Activated CD4-positive, alpha-beta T cell treated with anti-CD3 and anti-CD28 coated beads for 1 hour (primary cell): Measurements from ENCODE around the gene OSCP1.

Experiments used
- DNase-seq: peaks from one replicate; pipeline ENCODE4 v3.0.0-alpha.2; 2020

OSCP1 gene

DNA sequence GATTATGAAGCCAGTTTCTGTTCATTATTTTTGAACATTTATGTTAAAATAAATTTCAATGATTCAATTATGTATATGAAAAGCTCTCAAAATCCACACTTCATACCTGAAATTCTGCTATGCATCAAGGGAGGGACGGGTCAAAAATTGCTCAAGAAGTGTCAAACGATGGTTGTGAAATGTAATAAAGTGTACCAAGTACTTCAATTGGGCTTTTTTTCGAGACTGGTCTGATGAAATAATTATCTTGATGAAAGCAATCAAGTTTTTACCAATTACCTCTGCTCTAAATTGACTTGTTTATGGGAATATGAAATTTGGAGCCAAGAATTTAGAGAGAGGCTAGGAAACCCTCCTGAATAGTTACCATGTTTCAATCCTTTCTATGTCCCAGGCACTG lies 7.9 kb downstream of the OSCP1 start:
- no peak for DNase-seq

- DNase-seq: no peak
Measured at GRCh38 chr1:36440646-36441045, 9.6 kb downstream of the OSCP1 start.

DNA sequence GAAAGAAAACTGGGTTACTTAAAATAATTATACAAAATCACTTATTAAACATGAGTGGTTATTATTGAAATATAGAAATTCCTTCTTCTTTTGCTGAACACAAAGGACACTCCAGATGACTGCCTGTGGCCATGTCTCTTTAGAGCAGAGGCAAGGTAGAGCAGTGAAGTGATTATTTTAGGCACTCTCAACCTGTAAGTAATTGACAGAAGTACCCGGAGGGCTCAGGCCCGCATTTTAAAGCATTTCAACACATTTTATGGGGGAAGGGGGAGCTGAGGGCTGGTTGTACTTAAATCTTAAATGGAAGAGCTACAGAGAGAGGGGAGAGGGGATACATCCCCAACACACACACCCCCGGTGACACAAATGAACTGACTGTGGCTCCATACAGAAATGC lies 10.2 kb downstream of the OSCP1 start:
- DNase-seq: no peak

DNA sequence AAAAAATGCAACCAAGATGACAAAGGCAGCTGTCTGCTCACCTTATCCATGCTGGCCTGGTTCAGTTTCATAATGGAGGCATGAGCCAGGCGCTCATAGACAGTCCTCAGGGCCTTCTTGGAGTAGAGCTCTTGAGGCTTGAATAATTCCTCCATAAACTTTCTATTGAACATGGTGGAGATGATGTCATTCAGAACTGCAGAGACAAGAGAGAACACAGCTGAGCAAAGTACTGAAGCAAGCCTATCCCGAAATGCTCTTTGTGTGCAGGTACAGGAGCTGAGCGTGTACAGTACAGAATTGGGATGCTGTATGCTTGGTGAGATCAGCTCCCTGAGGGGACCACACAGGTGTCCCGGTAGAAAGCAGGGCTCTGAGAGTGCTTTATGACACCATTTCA lies 11.5 kb downstream of the OSCP1 start:
- no peak for DNase-seq

GRCh38 chr1:36436821-36437220 lies 13.4 kb downstream of the OSCP1 start:
- DNase-seq: no peak

DNA sequence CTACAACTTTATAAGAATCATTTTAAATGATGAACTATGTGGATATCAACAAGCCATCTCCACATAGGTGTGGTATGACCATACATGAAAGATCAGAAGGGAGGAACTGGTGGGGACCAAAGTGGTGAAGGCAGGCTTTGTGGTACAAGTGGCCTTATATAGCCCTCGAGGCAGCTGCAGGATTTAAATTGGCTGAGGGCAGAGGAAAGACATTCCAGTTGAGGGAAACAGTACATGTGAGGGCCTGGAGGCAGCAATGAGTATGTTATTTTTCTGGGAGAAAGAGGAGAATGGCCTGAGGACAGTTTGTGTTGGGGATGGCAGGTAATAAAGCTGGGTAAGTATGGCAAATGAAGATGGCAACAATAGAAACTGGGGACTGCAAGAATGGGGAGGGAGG lies 17.1 kb downstream of the OSCP1 start:
- no peak for DNase-seq

GRCh38 chr1:36432616-36433015 lies 17.6 kb downstream of the OSCP1 start:
- no peak for DNase-seq

DNA sequence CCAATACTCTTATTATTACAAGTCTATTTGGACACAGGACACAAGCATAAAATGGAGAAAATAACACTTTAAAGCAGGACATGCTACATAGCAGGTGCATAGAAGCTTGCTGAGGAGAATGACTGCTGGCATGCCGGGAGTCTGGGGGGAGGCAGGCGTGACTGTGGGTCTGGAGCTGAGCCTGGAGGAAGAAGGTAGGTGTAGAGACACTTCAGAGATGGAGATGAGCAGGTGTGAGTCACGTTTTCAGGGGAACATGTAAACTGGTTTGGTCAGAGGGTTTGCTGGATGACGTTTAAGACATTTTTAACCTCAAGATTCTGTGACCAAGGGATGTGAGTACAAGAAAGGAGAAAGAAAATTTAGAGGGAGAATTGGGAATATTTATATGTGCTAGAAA lies 24.5 kb downstream of the OSCP1 start:
- DNase-seq: no peak

GRCh38 chr1:36421649-36422048 lies 28.6 kb downstream of the OSCP1 start:
- DNase-seq: no peak

DNA sequence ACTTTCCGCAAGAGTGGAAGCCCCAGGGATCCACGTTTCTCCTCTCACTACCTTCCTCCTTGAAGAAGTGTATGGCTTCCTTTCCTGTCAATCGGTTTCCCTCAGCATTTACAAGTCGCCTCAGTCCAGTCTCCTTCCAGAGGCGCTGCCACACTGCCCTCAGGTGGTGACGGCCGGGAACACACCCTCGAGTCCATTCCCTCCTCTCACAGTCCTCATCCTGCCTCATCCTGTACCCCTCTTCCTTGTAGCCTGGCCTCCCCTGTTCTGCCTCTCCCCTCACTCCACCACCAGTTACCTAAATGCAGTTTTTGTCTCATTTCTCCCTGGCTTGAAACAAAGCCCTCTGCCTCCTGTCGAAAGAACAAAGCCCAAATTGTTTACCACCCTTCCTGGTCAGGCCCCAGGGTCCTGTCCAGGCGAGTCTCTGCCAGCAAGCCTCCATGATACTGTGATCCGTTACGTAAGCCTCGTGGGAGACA lies 29.4 kb downstream of the OSCP1 start:
- peak; percentile 87 for DNase-seq

GRCh38 chr1:36420409-36420808 lies 29.8 kb downstream of the OSCP1 start:
- no peak for DNase-seq

DNA sequence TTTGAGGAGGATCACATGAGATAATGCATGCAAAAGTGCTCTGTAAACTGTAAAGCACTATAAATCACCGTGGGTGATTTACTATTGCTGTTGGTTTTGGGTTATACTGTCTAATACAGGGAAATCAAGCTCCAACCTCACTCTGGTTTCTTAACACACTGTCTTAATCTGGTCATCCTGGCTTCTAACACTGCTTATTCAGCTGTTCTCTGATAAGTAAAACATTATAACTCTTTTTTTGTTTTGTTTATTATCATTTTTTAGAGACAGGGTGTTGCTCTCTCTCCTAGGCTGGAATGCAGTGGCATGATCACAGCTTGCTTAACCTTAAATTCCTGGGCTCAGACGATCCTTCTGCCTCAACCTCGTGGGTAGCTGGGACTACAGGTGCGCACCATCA lies 30.7 kb downstream of the OSCP1 start:
- no peak for DNase-seq

DNA sequence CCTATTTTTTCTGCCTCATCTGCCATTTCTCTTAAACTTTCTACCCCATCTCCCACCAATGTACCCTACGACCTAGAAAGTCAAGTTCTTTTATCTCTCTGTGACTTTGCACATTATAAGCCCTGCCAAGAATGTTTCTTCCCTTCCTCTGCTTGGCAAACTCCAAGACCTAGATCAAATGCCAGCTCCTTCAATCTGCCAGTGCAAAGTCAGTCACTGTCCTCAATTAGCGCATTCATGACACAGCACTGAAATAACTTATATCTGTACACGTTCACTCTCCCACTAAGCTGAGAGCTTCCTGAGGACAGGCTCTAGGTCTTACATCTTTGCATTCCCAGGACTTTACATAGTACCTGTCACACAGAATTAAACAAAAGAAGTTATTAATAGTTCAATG lies 31.1 kb downstream of the OSCP1 start:
- no peak for DNase-seq

- DNase-seq: no peak
Measured at GRCh38 chr1:36417931-36418330, 32.3 kb downstream of the OSCP1 start.

GRCh38 chr1:36415661-36416326 lies 34.5 kb downstream of the OSCP1 start:
- no peak for DNase-seq

GRCh38 chr1:36414384-36414783 lies 35.9 kb downstream of the OSCP1 start:
- no peak for DNase-seq

GRCh38 chr1:36411674-36412648 lies 38.3 kb downstream of the OSCP1 start:
- DNase-seq: no peak

DNA sequence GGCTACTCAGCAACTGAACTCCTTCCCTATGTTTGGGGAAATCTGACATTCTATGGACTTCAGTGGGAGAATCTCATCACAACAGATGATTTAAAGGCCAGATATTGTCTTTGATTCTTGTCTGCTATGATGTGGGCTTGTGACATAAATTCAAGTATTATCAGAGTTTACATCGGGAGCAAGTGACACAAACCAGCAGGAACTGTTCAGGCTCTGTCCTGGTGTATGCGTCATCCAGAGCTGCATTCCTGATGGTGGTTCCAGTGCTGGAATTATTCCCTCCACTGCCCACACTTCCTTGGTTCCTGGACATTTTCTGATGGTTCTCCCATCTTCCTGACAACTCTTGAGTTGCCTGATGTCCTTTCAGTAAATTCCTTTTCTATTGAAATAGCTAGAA lies 41.8 kb downstream of the OSCP1 start:
- DNase-seq: no peak

DNA sequence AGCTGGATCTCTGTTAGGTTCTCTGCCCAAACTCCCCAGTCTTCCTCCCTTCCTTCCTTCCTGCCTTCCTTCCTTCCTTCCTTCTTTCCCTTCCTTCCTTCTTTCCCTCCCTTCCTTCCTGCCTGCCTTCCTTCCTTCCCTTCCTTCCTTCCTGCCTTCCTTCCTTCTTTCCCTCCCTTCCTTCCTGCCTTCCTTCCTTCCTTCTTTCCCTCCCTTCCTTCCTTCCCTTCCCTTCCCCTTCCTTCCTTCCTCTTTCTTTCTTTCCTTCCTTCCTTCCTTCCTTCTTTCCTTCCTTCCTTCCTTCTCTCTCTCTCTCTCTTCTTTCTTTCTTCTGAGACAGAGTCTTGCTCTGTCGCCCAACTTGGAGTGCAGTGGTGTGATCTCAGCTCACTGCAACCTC lies 43.8 kb downstream of the OSCP1 start:
- no peak for DNase-seq

- DNase-seq: no peak
Measured at GRCh38 chr1:36402504-36402890, 47.8 kb downstream of the OSCP1 start.

- DNase-seq: no peak
Measured at GRCh38 chr1:36401602-36402503, 48.4 kb downstream of the OSCP1 start.

- DNase-seq: peak; percentile 16
Measured at GRCh38 chr1:36400825-36401601, 49.2 kb downstream of the OSCP1 start.

GRCh38 chr1:36400514-36400824 lies 49.8 kb downstream of the OSCP1 start:
- DNase-seq: no peak
